Suppressor macrophage treated with lipopolysaccharide for 4 hours (primary cell): ENCODE measurements around the gene DGAT2L6.

Source experiments
- DNase-seq: peaks from one replicate; pipeline ENCODE4 v3.0.0-alpha.2; 2020

DGAT2L6 gene, protein sequence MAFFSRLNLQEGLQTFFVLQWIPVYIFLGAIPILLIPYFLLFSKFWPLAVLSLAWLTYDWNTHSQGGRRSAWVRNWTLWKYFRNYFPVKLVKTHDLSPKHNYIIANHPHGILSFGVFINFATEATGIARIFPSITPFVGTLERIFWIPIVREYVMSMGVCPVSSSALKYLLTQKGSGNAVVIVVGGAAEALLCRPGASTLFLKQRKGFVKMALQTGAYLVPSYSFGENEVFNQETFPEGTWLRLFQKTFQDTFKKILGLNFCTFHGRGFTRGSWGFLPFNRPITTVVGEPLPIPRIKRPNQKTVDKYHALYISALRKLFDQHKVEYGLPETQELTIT

DNA sequence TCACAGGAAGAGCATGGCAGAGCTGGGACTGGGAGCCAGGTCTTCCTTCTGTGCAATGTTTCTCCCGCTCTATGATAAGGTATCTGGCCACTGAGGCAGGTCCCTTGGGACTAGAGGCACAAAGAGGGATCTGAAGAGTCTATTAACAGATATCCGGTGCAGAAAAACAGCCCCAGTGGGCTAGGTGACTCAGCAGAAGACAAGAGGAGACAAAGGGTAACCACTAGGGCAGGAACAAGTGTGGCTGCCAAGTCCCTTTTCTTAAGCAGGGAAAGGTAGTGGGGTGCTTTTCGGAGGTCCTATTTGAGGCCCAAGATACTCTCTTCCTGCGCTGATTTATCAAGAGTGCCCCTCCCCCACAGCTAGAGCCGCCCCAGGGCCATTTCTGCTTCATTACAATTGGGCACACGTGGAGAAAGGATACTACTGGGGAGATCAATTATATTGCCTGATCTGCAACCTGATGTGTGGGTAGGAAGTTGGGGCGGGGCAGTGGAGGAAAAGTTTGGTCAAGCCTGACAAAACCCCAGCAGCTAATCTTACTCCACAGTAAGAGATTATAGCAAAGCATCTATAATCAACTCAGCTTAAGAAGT lies at the start of gene DGAT2L6:
Gene DGAT2L6 (plus strand): TSS at position 546 of the 596 bp plus-strand sequence. CDS start 100 bp downstream, outside the sequence.
- DNase-seq, result no peak

DNA sequence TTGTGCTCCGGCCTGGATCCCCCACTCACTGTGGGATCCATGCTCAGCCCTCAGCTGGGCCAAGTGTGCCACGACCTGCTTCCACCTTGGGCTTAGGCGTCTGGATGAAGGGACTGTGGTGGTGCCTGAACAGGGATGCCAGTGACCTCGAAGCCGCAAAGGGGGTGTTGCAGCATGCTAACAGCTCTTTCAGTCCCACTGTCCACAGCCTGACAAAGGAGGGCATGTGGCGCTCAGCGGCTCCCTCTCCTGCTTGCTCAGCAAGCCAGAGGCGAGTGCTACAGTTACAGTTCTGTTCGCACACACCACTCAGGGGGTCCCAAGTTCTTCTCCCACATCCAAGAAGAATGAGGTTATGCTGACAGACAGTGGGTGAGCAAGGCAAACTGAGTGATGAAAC lies 49.2 kb upstream of the DGAT2L6 start:
- no peak for DNase-seq

DNA sequence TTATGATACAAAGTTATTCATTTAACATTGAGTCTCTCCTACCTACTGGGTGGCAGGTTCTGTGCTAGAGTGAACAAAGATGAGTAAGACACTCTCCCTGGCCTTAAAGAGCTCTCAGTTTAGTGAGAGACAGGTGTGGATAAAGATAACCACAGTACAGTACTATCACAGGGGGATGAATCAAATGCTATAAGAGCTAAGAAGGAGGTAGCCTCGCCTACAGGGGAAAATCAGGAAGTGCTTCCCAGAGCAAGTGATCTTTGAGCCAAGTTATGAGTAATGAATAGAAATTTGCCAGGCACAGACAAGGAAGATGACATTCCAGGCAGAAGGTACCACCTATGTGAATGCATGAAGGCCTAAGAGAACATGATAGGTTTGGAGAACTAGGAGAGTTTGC lies 47.5 kb upstream of the DGAT2L6 start:
- DNase-seq, result no peak

DNA sequence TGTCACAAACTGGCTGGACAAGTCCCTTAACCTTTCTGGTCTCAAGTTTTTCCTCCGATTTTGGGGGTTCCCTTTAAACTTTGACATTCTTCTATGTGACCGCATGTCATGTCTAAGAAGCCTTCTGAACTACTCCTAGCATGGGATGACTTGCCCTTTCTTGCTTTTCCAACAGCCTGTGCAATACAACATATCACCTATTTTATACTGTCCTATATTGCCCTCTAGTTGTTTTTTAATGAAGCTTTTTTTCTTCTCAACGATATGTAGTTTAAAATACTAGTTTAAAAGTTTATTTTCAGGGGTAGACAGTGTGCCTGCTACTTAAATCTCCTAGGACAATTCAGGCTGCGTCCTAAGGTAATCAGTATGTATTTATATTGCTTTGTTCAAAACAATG lies 45.1 kb upstream of the DGAT2L6 start:
- DNase-seq, result no peak

DNA sequence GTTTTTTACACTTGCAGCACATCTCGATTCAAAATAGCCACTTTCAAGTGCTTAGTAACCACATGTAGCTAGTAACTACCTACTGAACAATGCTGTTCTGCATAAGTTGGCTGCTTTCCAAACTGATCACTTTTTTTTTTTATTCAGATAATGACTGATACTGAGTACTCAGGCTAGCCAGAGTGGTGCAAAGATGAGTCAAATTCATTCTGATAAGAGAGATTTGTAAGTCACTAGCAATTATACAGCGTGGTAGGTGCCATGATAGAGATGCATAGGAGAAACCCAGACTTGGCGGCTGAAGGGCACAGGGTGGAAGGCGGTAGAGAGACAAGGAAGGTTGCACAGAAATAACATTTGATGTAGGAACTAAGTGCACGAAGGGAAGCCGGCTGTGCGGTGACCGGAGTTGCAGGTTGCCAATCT lies 44.4 kb upstream of the DGAT2L6 start:
- no peak for DNase-seq

DNA sequence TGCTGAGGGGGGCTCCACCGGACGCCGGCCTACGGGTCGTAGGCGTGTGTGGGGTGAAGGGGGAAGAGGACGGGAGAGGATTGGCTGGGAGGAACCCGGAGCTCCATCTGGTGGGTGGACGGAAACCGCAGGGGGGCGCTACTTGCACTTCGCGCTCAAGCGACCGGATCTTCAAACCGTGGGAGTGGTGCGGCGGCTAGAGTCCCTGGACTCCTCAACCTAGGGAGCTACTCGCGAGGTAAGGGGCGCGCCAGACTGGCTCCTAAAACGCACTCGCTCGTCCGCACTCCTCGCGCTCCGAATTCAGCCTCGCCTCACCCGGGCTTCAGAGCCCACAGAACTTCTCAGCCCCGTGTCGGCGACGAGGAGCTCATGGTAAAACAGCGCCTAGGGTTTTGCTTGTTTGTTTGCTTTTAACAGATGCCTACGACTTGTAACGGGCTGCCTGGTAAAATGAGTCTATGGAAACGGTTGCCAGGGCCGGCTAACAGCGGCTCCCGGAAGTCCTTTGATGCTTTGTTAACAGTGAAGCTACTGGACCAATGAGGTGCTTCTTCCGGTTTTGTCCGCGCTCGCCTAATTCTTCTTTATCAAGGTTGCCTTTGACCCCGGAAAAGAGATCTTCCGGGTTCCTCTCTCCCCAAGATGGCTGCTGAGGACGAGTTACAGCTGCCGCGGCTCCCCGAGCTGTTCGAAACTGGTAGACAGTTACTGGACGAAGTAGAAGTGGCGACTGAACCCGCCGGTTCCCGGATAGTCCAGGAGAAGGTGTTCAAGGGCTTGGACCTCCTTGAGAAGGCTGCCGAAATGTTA lies 43.8 kb upstream of the DGAT2L6 start, which contains the start of gene IGBP1:
Gene IGBP1 (plus strand): TSS at position 145 of the 813 bp plus-strand sequence. CDS start 501 bp downstream, at position 646.
- DNase-seq, result peak; percentile 87

DNA sequence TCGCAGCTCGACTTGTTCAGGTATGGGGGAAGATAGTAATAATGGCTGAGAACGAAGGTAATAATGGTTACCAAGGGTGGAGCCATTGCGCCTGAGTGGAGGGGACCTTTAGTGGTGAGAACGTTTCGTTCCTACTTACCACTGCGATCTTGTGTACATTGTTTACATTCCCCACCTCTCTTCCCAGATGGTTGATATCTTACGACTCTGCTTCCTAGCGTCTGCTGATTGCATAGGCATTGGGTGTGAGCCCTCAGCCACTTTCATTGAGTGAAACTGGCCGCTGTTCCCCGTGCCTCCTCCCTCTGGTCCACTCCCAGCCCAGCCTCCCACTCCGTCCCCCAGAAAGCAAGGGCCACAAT lies 43.2 kb upstream of the DGAT2L6 start:
- peak; percentile 8 for DNase-seq

DNA sequence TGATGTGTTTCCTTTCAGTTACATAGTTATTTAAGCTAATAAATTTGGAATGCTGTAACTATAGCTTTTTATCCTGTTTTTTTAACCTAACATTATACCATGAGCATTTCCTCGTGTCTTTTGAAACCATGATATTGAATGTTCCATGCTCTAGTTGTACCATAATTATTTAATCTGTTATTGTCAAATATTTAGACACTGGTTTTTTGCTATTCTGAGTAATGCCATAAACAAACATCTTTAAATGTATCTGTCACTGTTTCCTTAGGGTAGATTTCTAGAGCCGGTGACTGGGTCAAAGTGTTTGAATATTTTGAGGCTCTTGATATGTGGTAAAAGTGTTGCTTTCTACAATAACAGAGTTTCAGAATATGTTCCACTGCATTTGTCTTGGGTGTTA lies 38.7 kb upstream of the DGAT2L6 start:
- DNase-seq, result no peak

DNA sequence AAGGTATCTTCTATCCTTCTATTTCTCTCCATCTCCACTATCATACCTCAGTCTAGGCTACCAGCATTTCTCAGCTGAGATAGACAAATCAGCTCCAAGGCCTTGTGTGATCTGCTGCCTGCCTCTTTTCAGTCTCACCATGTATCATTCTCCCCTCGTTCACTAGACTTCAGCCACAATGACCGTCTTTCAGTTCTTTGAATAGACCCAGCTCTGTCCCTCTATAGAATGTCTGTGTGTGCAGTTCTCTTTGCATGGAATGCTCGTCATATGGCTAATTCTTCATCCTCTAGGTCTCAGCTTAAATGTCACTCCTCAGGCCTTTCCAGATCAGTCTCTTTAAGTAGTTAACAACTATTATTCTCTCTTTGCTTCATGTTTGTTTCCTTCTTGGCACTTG lies 37.5 kb upstream of the DGAT2L6 start:
- no peak for DNase-seq

DNA sequence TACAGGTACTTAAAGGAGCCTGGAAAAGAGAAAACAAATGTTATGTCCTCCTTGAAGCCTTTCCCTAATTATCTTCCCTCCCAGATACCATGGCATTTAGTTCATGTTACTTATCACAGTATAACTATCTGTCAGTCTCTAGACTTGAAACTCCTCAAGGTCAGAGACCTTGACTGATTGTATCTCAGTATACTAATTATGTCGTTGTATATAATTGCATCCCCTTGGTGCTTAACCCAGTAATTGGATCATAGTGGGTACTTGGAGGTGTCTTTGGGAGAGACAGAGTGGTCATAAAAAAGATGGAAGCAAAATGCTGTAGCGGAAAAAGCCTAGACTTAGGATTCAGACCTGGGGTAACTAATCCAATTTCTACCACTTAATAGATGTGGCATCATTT lies 35.9 kb upstream of the DGAT2L6 start:
- no peak for DNase-seq

DNA sequence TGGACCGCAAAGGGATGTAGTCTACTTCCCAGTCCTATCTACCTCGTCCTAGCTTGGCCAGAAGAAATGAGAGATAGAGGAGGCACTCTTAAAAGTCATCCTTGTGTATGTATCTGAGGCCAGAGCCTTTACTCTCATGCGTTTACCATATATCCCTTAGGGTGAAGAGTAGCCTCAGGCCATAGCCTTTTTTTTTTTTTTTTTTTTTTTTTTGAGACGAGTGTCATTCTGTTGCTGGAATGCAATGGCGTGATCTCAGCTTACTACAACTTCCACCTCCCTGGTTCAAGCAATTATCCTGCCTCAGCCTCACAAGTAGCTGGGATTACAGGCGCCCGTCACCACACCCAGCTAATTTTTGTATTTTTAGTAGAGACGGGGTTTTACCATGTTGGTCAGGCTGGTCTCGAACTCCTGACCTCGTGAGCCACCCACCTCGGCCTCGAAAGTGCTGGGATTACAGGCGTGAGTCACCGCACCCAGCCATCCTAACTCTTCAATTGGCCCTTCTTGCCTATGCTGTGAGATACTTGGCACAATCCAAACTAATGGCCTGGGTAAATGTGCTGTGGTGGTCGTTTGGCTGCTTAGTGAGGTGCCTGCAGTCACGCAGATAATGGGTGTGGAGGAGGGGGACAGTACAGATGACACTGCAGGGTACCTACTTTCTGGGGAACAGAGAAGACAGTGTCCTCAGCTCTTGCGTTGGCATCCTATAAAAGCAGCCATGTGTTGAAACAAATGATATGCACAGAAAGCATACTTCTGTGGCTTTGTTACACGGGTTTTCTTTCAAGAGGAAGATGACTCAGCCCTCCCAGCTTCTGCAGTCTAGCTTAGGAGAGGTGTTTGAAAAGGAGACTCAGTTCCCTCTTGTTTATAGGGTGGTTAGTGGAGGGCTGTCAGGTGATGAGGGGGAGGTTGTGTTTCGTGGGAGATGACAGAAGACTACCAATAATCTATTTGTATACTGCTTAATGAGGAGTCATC lies 10.4 kb upstream of the DGAT2L6 start:
- no peak for DNase-seq

DNA sequence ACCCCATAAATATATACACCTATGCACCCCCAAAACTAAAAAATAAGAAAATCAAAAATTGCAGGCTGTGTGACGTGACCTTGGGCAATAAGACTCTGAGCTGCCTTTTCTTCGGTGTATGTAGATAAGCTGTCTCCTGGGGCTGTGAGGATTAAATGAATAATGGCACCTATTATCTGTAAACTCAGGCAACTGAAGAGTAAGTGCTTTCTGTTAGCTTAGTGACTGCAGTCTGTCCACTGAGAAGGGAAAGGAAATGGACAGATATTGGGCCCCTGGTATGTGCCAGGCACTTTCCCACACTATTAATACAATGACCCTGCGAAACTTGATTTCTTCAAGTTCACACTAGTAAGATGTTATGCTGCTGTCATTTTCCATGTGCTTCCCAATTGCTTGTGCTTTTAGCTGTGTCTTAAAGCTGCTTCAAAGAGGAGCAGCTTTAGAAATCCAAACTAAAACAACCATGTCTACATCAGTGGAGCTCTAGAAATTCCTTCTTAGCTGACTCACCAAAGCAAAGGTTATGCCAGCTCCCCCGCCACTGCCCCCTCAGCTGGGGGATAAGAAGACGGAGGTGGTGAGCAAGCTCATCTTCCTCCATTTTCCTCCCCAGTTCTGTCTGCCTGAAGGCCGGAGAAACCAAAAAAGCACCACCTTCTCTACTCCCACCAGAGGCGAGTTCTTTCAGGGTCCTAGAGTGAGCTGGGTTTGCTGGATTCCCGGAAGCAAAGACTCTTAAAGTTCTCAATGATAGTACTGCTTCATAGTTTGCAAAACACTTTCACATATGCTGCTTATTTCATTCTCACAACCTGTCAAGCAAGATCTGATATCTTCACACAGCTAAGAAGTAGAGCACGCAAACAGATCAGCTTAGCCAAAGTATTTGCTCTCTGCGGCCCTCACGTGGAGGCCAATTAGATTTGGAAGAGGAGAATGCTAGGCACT lies 8.8 kb upstream of the DGAT2L6 start:
- no peak for DNase-seq

DNA sequence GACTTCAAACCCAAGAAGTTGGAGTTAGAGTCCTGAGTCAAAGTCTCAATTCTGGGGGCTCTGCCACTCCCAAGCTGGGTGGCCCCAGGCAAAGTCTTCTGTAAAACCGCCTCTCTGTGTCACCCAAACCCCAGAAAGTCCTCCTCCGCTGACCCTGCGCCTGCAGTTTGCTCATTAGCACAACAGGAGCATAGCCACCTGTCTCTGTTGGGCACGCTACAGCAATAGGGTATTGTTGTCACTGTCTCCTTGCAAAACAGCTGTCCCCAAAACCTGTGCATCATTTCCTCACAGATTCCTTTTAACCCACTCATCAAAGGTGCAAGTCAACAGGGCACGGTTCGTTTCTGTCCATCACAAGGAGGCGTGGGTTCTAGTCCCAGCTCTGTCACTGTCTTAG lies 8.0 kb upstream of the DGAT2L6 start:
- DNase-seq, result no peak

DNA sequence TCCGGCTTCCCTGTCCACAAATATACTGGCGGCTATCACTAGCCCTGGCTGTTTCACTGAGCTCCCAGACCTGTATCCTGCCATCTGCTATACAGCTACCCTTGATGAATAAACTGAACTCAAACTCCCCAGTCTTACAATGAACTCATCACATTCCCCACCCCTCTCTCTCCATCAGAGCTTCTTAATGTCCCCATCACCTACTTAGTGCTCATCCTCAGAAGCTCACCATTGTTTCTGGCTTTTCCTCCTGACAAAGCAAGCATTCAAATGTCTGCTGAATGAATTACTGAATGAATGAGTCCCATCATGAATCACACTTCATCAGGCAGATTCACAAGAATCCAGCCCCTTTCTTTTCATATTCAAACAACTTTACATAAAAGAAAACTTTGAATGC lies 5.7 kb upstream of the DGAT2L6 start:
- no peak for DNase-seq

DNA sequence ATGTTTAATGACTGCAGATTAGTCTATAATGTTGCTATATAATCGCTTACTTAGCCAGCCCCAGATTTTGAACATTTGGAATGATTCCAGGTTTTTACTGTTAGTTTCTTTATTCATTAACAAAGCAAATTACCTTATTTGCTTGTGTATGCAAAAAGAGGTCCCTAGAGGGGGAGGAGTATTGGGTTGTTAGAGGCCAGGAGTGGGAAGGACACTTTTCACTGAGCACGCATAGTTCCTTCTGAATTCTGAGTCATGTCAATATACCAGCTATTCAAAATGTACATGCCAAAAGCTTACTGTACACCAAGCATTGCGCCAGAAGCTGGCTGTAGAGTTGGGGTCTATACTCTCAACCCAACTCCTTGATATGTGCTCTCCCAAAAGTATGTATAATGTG lies 5.1 kb upstream of the DGAT2L6 start:
- DNase-seq, result no peak

DNA sequence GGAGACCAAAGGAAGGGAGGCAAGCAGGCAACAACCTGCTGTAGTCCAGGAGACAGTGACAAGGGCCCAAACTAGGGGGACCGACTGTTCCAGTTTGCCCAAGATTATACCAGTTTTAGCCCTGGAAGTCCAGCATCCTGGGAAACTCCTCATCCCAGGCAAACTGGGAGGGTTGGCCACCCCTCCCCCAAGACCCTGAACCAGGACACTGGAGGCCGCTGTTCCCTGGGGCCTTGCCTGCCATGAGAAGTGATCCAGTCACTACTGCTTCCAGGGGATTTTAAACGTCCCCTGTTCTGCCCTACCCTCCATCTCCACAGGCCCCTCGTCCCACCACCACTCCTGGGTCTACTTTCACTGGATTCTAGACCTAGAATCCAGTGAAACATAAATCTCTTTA lies 4.3 kb upstream of the DGAT2L6 start:
- DNase-seq, result no peak

DNA sequence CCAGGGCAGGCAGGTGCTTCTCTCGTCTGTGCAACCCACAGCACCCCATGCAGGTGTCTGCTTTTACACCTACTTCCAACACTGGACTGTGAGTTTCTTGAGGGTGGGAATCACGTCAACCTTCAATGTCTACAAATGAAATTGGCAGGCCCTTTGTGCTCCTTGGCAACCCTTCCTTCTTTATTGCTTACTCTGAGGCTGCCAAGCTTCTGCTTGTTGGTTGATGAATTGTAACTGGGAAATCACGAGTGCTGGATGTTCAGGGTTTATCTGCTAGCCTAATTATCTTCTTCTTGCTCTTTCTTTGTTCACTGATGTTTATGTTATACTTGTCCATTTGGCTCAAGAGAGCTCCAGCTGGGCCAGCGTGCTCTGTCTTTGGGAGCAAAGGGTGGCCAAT lies 2.5 kb upstream of the DGAT2L6 start:
- no peak for DNase-seq

DNA sequence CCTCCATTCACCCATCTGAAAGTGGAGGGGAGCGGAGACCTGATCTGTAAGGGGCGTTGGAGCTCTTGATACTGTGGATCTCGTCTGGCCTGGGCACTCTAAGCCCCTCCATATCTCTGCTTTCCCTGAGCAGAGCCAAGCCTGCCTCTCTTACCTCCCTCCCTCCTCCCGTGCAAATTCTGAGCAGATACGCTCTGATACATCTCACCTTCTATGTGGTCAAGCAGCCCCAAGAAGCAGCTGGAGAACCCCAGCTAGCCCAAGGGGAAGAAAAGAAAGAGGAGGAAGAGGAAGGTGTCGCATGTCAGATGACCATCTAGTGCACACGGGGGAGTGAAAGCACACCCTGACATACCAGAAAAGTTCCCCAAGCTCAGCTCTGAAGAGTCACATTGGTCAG lies 1.9 kb upstream of the DGAT2L6 start:
- DNase-seq, result no peak

DNA sequence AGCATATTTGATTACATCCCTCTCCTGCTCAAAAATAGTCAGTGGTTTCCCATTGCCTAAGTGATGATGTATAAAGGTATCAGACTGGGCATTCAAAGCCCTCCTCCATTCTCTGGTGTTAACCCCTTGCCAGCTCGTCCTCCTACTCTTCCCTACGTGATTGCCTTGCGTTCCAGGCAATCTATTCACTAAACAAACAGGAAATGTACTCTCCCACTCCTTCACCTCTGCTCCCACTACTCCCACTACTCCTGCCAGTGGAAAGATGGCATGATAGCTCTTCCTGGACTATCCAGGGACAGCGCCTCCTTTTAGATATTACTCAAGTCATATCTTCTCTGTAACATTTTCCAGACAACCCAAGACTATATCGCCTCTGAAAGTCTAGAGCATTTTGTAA lies 5.8 kb downstream of the DGAT2L6 start:
- no peak for DNase-seq

DNA sequence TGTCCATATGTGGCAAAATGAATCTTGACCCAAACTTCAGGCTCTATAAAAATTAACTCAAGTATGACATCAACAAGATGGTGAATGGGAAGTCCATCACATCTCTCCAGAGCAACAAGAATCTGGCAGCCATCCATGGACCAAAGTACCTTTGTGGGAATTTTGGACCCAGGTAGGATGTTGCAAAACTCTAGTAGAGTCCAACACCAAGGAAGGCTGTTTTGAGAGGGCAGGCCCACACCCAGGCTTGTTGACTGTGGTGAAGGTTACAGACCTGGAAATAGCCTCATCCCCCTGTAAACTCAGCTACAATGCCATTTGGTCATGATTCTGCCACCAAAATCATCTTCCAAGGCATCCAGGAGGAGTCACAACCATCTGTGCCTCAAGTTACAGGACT lies 12.9 kb downstream of the DGAT2L6 start:
- no peak for DNase-seq

DNA sequence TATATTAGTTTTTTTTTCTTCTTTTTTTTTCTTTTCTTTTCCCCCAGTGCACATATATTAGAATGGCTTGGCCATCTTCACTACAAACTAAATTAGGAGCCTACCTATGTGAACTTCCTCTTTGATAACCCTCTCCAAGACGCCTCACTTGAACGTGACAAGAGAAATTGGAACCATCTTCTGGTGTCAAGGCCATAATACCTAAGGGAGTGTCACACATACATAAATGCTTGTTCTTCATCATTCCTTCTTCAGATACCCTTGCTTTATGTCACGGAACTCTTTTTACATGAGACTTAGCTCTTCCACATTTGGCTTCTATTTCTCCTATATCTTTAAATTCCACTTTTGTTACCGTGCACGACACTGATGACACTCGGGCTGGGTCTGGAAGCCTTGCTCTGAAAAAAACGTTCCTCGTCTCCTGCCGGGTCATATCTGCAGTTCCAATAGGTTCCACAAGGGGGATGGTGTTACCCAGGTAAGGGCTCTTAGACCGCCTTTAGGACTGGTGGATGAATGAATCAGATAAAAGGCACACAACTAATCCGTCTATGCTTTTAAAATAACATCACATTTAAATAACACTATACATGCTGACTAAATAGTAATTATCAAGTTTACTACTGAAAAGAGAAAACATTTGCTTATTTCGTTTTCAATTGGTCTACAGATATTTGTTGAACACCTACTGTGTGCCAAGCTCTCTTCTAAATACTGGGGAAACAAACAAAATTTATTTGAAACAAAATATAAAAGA lies 19.9 kb downstream of the DGAT2L6 start:
- peak; percentile 36 for DNase-seq
